GM12873 (cell line): Measurements from ENCODE around the gene TANC1.

ENCODE experiments used
- TF ChIP-seq, protein P1 (sequence below): IDR thresholded peaks from 2 replicates; pipeline ENCODE4 v1.5.1; 2012; ENCODE audit warnings: low read depth, mild to moderate bottlenecking, moderate library complexity, low read length, control low read depth; ENCODE audit not compliant: insufficient read depth; ENCODE audit errors: missing control alignments

TANC1 gene

DNA sequence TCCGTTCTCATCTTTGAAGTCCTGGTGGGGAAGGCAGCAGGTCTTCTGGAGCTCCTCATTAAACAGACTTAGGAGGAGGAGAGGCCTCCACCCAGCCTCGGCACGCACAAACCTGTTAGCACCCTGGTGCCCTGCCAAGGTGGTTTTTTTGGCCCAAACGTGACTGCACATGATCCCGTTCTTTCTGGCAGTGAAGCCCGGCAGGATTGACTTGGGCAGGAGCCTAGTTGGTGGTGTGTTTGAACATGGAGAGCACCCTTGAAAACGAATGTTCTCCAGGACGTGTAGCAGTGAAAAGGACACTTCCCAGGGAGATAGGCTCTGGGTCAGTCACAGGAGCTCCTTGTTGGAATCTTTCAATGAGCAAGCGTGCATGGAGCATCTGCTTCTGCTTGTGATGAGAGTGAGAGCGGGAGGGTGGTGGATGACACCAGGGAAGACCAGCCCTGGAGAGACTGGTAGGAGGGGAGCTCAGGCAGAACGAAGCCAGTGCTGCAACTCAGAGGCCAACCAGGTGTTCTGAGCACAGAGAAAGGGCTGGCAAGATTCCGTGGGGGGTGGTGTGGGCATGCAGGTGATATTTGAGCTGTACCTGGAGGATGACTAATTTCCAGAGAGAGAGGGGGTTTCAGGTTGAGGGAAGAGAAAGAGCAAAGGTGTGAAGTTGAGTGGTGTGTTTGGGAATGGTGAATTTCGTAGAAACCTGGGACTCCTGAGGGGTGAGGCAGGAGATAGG is 73.8 kb downstream of the TANC1 start:
- TF ChIP-seq, protein P1, sequence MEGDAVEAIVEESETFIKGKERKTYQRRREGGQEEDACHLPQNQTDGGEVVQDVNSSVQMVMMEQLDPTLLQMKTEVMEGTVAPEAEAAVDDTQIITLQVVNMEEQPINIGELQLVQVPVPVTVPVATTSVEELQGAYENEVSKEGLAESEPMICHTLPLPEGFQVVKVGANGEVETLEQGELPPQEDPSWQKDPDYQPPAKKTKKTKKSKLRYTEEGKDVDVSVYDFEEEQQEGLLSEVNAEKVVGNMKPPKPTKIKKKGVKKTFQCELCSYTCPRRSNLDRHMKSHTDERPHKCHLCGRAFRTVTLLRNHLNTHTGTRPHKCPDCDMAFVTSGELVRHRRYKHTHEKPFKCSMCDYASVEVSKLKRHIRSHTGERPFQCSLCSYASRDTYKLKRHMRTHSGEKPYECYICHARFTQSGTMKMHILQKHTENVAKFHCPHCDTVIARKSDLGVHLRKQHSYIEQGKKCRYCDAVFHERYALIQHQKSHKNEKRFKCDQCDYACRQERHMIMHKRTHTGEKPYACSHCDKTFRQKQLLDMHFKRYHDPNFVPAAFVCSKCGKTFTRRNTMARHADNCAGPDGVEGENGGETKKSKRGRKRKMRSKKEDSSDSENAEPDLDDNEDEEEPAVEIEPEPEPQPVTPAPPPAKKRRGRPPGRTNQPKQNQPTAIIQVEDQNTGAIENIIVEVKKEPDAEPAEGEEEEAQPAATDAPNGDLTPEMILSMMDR: no peak

DNA sequence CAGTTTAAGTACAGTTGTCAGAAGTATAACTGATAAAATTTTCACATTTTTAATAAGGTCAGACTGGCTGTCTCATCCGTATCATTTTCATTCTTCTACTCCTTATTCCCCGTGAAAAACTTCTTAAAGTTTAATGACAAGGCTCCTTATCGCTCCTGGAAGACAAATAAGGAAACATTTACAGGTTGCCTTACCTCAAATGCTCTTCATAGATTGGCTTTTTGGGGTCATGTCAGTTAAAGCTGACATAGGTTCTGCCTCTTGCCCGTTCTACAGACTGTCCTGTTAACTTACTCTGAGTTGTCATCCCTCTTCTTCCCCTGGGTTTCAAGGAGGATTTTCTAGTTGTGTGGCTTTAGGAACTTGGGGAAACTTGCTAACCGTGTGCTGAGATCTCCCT is 75.3 kb downstream of the TANC1 start:
- TF ChIP-seq, protein P1: no peak

GRCh38 chr2:159044804-159045286 is 76.4 kb downstream of the TANC1 start:
- TF ChIP-seq, protein P1: no peak

GRCh38 chr2:159045545-159046454 is 77.4 kb downstream of the TANC1 start:
- TF ChIP-seq, protein P1: no peak

DNA sequence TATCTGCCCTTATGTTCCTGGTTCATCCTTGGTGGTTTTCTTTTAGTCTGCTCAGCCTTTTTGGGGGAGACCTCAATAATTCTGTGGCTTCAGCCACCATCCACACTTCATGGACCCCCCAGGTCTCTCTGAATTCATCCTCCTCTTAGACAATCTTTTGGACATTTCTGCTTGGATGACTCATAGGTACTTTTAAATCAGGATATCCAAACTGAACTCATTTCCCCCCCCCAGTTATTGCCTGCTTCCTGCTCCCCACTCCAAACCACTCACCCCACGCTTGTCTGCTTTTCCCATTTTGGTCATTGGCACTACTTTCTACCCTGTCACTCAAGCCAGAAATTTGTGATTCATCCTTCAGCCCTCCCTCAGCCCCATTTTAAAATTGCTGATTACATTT is 78.5 kb downstream of the TANC1 start:
- TF ChIP-seq, protein P1: no peak

DNA sequence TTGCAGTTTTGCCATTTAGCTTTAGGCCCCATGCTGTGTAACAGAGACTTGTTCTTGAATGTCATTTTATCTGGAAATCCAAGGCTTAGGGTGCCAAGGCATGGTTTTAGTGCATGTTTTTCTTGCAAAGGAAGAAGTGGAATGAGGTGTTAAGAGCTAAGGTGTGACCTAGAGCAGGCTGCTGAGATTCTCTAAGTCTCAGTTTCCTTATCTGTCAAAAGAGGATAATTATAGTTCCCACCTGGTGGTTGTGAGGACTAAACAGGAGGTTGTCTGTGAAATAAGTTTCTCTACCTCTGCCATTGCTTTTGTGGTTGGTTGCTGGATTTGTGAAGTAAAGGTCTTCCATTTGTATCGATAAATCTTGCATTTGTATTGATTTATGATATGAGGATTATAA is 82.0 kb downstream of the TANC1 start:
- TF ChIP-seq, protein P1: no peak

- TF ChIP-seq, protein P1: no peak
Measured at GRCh38 chr2:159051133-159051532, 82.7 kb downstream of the TANC1 start.
